ENCODE measurements around the gene TTC4. TPM values are rescaled to one million over a fixed set of nuclear protein-coding genes. Genes with fewer than 3 reads are reported as not detected.

TTC4 gene
- total RNA-seq, 4 donors from 2014 or later: 16.7 to 59.9 (median 18.2) TPM

DNA sequence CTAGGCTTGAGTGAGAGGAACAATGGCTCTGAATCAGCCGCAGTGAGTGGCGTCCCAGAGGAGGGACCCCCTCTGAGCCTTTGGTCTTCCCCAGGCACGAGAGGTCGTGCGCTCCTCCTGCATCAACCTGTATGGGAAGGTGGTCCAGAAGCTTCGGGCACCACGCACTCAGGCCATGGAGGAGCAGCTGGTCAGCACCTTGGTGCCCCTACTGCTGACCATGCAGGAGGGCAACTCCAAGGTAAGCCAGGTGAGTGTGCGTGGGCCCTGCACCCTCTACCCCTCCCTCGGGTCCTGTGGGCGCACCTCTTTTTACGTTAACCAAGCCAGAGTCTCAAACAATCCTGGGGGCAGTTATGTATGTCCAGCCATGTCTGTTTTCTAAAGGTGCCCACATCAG lies 13.7 kb upstream of the TTC4 start:
- no peak overlapping the region for H3K27ac ChIP-seq
- 87% methylated on average over 11 of the region's 11 CpGs for WGBS
- no peaks in the 10 kb centered on the region for H3K36me3 ChIP-seq
- H3K4me3 ChIP-seq: no peak overlapping the region
- no peaks in the 10 kb centered on the region for H3K4me1 ChIP-seq
- H3K27me3 ChIP-seq: no peaks in the 10 kb centered on the region
- H3K9me3 ChIP-seq: no peaks in the 10 kb centered on the region
- TF ChIP-seq EP300 (IDR thresholded peaks at IDR 0.05) (no peak), CTCF (IDR thresholded peaks at IDR 0.05) (no peak), POLR2A (IDR thresholded peaks at IDR 0.05) (no peak), POLR2AphosphoS5 (IDR thresholded peaks at IDR 0.05) (no peak)
- DNase-seq (ENCODE audit: low spot score in 2 of 2): no peak

DNA sequence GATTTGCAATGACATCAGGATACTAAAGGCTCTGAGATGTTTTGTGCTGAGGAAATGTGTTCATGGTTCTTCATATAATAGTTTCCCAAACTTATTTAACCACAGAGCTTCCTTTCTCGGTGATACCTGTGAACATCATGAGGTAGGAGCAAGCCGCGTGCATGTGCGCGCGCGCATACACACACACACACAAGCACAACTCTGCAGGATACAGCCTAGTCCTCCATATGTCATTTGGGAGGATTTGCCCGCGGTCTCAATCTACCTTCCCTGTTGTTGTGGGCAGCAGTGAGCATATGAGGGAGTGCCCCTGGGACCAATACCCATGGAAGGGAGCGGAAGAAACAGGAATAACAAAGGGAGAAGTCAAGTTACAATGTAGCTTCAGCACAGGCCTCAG lies 12.2 kb upstream of the TTC4 start:
- H3K9me3 ChIP-seq: no peaks in the 10 kb centered on the region
- no peaks in the 10 kb centered on the region for H3K4me1 ChIP-seq
- TF ChIP-seq POLR2A (IDR thresholded peaks at IDR 0.05): no peak
- TF ChIP-seq POLR2AphosphoS5 (IDR thresholded peaks at IDR 0.05): no peak
- DNase-seq (ENCODE audit: low spot score in 2 of 2): no peak
- WGBS: 87% methylated on average over 10 of the region's 10 CpGs
- H3K27me3 ChIP-seq: no peaks in the 10 kb centered on the region
- no peaks in the 10 kb centered on the region for H3K36me3 ChIP-seq
- no peak overlapping the region for H3K4me3 ChIP-seq
- no peak overlapping the region for H3K27ac ChIP-seq

DNA sequence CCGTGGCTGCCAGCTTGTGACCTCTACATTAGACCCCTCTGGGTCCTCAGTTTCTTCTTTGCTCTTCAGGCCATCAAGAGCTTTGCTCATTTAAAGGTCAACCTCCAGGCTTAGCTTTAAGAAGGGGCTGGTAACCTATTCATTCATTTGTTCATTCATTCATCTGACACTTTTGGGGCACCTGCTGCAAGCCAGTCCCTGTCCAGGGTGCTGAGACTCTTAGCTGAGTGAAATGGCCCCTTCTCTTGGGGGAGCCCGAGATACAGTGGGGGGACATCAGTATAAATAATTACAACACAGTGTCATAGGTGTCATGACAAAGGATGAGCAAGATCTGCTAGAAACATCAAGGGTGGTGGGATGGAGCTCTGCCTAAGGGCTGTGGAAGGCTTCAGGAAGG lies 10.5 kb upstream of the TTC4 start:
- no peak for TF ChIP-seq EP300 (IDR thresholded peaks at IDR 0.05)
- TF ChIP-seq POLR2A (IDR thresholded peaks at IDR 0.05): no peak
- TF ChIP-seq POLR2AphosphoS5 (IDR thresholded peaks at IDR 0.05): no peak
- no peak for TF ChIP-seq CTCF (IDR thresholded peaks at IDR 0.05)
- no peak for DNase-seq (ENCODE audit: low spot score in 2 of 2)
- Histone ChIP-seq H3K27me3 (no peaks in the 10 kb centered on the region), H3K9me3 (no peaks in the 10 kb centered on the region), H3K36me3 (no peaks in the 10 kb centered on the region), H3K27ac (no peak overlapping the region), H3K4me1 (no peaks in the 10 kb centered on the region), H3K4me3 (no peak overlapping the region)
- 91% methylated on average over 2 of the region's 2 CpGs for WGBS

- no peak for DNase-seq (ENCODE audit: low spot score in 2 of 2)
- Histone ChIP-seq H3K9me3 (no peaks in the 10 kb centered on the region), H3K27ac (no peak overlapping the region), H3K4me1 (no peaks in the 10 kb centered on the region), H3K4me3 (no peak overlapping the region), H3K27me3 (no peaks in the 10 kb centered on the region), H3K36me3 (no peaks in the 10 kb centered on the region)
- TF ChIP-seq POLR2A (IDR thresholded peaks at IDR 0.05): no peak
- no peak for TF ChIP-seq POLR2AphosphoS5 (IDR thresholded peaks at IDR 0.05)
- TF ChIP-seq CTCF (IDR thresholded peaks at IDR 0.05): no peak
- TF ChIP-seq EP300 (IDR thresholded peaks at IDR 0.05): no peak
- 88% methylated on average over 4 of the region's 4 CpGs for WGBS
Observed at GRCh38 chr1:54706419-54706818, 9.2 kb upstream of the TTC4 start.

DNA sequence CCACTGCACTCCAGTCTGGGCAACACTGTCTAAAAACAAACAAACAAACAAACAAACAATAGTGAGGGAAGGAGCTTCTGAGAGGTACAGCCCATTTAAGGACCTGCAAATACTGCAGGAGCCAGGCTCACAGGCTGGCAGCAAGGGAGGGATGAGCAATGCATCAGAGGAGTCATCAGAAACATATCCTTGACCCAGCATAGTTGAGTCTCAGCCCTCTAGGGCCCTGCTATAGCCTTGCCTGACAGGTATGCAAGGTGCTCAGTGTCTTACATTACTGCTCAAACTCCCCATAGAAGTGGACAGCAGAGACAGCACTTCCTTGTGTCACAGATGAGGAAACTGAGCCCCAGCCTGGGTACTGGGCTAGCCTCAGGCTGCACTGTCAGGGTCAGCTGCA lies 7.3 kb upstream of the TTC4 start:
- Histone ChIP-seq H3K4me1 (no peaks in the 10 kb centered on the region), H3K9me3 (no peaks in the 10 kb centered on the region), H3K27me3 (no peaks in the 10 kb centered on the region), H3K4me3 (no peak overlapping the region), H3K27ac (no peak overlapping the region), H3K36me3 (no peaks in the 10 kb centered on the region)
- no peak for DNase-seq (ENCODE audit: low spot score in 2 of 2)
- TF ChIP-seq CTCF (IDR thresholded peaks at IDR 0.05) (no peak), POLR2AphosphoS5 (IDR thresholded peaks at IDR 0.05) (no peak), EP300 (IDR thresholded peaks at IDR 0.05) (no peak), POLR2A (IDR thresholded peaks at IDR 0.05) (no peak)

DNA sequence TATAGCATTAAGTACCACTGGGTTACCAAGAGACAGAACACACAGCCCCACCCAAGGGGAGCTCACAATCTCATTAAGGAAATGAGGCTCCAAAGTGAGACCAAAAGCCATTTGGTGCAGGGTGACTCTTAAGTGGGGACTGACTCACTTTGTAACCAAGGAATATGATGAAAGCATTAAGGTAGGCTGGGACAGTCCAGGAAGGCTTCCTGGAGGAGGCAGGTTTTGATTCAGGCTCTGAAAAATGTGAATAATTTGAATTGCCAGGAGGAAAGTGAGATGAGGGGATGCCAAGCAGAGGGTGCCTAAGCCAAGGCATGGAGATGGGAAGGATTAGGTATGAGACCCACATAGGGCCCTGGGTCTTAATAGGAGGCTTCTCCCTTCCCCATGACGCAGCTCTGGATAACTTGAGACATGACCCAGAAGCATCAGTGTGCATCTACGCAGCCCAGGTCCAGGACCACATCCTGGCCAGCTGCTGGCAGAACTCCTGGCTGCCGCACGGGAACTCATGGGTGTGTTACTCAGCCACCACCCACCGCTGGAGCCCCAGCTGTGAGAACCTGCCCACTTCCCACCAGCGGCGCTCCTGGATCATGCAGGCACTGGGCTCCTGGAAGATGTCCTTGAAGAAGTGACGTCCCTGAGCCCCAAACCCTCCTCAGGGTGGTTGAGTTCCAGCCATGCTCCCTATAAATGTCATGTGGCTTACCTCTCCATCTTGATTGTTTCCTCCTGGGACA lies 5.9 kb upstream of the TTC4 start:
- WGBS: 79% methylated on average over 2 of the region's 8 CpGs
- H3K36me3 ChIP-seq: no peaks in the 10 kb centered on the region
- TF ChIP-seq CTCF (IDR thresholded peaks at IDR 0.05) (no peak), POLR2AphosphoS5 (IDR thresholded peaks at IDR 0.05) (no peak), POLR2A (IDR thresholded peaks at IDR 0.05) (no peak), EP300 (IDR thresholded peaks at IDR 0.05) (no peak)
- no peak overlapping the region for H3K27ac ChIP-seq
- no peak overlapping the region for H3K4me3 ChIP-seq
- H3K27me3 ChIP-seq: no peaks in the 10 kb centered on the region
- H3K9me3 ChIP-seq: no peaks in the 10 kb centered on the region
- no peaks in the 10 kb centered on the region for H3K4me1 ChIP-seq
- no peak for DNase-seq (ENCODE audit: low spot score in 2 of 2)

Measured in suprapubic skin (tissue), 4 donors.